SHP77 (cell line): ENCODE data around the gene PHLDB3.

Experiments used
- DNase-seq, 2 experiments: peaks; one replicate each; lab custom pipeline; 2025; lab: John Stamatoyannopoulos, UW

Gene PHLDB3

GRCh38 chr19:43468354-43469159, 36.0 kb downstream of the PHLDB3 start:
- DNase-seq = no peak

- DNase-seq = no peak
These were observed 36.8 kb downstream of the PHLDB3 start for GRCh38 chr19:43467730-43468129.

GRCh38 chr19:43467276-43467675, 37.3 kb downstream of the PHLDB3 start:
- DNase-seq = no peak

GRCh38 chr19:43466793-43467192, 37.8 kb downstream of the PHLDB3 start:
- no peak for DNase-seq

DNA sequence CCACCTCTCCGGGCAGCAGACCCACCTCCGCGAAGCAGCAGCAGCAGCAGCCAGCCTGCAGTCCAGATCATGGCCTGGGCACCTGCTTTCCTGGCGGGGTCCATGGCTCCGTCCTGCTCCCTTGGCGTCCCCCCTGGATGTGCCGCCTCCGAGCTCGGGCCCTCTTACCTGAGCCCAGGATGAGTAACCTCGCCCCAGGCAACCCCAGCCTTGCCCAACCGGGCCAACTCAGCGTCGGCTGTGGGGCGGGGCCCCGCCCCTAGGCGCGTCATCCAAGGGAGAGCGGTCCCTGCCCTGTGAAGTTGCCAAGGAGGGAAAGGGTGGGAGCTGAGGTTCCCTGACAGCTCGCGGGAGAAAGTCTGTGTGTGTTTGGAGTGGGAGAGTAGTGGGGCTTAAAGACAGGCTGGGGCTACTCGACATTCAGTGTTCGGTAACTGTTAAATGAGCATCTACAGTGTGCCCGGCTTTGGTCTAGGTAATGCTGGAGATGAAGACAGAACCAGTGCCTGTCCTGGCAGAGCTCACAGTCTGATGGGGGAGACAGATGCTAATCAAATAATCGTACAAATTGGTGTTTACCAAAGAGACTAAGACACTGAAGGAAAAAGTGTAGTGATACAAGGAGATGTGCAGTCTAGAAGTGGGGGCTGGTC, 39.0 kb downstream of the PHLDB3 start, which contains the start of gene LYPD3:
LYPD3 (minus strand) TSS at position 141 of the 653 bp plus-strand sequence; CDS start at position 104, 37 bp downstream.
- no peak for DNase-seq

- peak in 1 of 2 experiments; percentile 39 for DNase-seq
These were observed 40.3 kb downstream of the PHLDB3 start for GRCh38 chr19:43464134-43464775.

DNA sequence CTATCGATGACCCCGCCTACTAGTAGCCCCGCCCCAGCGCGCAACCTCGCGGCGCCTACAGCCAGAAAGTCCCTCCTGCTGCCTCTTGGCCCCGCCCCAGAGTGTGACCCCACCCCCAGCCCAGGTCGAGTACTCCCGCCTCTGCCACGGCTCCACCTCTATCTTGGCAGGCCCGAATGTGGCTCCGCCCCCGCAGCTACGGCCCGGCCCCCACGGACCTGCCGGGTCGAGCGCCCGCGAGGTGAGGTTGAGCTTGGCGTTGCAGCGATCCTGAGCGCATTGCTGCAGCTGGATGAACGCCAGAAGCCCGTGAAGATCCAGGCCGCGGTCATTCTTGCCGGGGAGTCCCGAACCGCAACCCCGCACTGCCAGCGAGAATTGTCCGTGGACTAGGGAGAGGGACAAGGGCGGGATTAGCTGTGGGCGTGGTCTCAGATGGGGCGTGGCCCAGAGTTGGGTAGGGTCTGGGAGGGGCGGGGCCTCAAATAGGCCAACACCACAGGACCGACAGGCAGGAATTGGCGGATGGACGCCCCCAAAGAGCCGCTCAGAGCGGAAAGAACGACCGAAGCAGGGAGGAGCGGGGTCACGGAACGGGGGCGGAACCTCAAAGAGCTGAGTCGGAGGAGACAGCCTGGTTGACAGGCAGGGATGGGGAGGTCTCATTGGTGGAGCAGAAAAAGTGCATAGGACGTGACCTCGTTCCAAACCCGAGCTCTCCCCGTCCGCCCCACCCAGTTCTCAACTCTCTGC, 41.0 kb downstream of the PHLDB3 start:
- DNase-seq = peak; percentile 81 to 84

GRCh38 chr19:43462785-43463380, 41.7 kb downstream of the PHLDB3 start:
- DNase-seq = no peak

DNA sequence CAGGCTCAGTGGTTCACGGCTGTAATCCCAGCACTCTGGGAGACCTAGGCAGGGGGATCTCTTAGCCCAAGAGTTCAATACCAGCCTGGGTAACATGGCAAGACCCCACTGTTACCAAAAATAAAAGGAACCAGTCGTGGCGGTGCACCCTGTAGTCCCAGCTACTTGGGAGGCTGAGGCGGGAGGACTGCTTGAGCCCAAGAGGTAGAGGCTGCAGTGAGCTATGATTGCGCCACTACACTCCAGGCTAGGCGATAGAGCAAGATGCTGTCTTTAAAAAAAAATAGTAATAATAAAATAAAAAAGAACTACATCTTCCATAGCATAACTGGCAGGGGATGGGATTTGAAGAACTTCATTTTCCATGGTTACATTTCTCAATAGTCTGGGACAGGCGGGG, 42.2 kb downstream of the PHLDB3 start:
- DNase-seq = no peak

DNA sequence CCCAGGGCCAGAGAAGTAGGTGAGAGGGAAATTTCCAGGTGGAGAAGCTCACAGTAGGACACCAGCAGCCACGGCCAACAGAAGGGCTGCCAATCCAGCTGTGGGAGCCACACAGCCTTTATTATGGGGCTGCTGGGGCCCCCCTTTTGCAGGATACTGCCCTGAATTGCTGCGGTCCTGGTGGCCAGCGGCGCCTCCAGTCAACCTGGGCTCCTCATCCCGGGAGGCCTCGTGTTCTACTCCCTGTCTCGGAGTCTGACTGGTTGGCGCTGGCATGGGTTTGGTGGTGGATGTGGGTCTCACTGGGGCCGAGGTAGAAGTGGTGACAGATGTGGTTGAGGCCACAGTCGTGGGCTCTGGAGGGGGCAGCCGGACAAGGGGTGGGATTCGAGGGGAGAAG, 43.2 kb downstream of the PHLDB3 start:
- DNase-seq = no peak

DNA sequence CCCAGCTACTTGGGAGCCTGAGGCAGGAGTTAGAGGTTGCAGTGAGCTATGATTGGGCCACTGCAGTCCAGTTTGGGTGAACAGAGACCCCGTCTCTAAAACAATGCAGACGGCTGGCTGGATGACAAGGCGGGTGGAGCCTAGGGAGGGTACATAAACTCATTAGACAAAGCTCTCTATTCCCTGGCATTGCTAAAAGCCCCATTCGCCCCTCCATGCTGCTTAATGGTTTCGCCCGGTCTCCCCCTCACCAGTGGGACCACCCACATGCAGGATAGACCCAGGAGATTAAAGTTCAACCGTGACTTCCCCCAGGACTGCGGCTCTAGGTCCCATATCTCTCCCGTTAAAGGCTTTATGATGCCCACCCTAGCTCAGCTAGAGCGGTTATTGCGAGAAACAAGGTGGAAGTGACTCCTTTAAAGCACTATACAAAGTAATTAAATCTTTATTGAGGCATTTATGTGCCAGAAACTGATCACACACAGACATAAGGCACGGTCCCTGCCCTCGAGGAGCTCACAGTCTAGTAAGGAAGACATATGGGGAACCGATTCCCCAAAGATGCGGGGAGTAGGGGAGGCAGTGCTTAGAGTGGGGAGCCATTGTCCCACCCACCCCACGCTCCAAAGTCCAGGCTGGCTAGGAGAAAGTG, 44.1 kb downstream of the PHLDB3 start:
- no peak for DNase-seq

DNA sequence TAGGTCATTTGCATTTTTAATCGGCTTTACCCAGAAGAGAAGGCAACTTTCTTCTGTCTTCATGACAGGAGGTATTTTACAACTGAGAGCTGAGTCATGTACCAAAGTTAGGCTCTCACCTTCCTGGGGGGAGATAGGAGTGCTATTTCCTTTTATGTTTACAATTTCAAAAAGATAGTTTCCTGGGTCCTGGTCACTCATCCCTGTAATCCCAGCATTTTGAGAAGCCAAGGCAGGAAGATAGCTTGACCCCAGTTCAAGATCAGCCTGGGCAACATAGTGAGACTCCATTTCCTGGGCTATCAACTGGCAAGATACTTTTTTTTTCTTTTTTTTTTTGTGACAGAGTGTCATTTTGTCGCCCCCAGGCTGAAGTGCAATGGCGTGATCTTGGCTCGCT, 46.7 kb downstream of the PHLDB3 start:
- DNase-seq = no peak

DNA sequence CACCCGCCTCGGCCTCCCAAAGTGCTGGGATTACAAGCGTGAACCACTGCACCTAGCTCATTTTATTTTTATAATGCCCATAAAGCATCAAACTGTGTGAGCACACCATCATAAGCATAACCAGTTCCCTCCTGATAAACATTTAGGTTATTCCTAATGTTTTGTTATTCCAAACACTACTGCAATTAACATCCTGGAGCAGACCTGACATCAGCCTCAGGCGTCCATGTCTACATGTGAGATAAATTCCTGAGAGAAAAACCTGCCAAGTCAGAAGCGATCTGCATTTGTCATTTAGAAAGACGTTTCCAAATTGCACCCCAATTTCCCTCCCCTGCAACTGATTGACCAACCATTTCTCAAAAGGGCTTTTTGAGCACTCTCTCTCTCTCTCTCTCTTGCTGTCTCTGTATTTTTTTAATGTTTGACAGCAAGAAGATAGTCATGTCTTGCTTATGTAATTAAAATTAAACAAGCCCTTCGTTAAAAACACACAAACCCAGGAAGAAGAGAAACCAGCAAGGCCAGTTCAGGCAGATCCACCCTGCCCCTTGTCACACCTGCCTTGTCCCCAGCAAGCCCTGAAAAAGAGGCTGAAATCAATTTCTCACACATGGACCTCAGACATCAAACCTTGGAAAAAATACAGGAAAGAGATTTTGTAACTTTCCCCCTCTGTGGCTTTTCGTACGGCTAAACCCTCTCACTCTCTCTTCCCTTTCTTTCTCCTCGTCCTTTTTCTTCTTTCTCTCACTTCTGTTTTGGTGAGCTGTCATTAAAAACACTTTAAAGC, 49.0 kb downstream of the PHLDB3 start:
- DNase-seq = no peak

- DNase-seq = no peak
These were observed 50.5 kb downstream of the PHLDB3 start for GRCh38 chr19:43454031-43454430.

GRCh38 chr19:43452582-43452981, 52.0 kb downstream of the PHLDB3 start:
- DNase-seq = no peak

GRCh38 chr19:43450545-43450997, 54.0 kb downstream of the PHLDB3 start:
- DNase-seq = no peak

GRCh38 chr19:43447655-43448054, 56.9 kb downstream of the PHLDB3 start:
- no peak for DNase-seq

- peak; percentile 35 to 43 for DNase-seq
These were observed 57.6 kb downstream of the PHLDB3 start for GRCh38 chr19:43446746-43447489.

DNA sequence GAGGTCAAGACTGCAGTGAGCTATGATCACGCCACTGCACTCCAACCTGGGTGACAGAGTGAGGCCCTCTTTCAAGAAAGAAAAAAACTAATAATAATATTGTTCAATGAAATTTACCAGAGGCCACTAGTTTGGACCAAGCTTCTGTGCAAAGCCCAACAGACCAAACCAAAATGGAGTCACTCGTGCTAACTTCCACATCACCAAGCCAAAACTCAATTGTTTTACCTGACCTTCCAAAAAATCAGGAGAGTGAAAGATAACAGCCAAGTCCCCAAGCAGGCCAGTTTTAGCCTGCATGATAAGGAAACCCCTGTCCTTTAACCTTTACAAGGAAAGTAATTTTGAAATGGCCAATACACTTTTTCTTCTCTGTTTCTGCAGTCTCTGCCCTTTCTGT, 59.1 kb downstream of the PHLDB3 start:
- DNase-seq = no peak
